ENCODE data around the gene CCDC142.

CCDC142 gene

DNA sequence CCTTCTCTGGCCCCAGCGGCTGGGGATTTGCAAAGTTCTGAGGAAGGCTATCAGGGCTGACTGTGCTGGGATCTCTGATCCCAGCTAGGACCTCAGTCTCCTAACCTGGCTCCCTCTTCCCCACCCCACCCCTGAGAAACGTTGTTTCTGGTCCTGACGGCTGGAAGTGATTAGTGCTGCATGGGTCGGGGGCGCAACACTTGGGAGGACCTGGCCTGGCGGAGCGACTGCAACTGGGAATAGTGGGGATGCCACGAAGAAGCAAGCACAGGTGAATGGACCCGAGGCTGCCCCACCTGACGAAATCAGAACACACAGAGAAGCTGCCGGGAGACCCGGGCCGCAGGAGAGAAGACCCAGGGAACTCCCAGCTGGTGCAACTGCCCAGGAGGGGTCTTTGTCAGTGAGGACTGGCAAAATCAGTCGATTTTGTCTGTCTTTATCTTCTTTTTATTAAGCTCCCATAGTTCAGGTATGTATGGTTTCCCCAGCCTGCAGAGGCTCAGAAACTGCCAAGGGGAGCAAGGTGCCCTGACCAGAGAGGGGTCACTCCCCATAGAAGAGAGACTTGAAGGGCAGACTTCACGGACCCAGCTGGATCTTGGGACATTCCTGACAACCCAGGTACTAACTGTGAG is 17.3 kb upstream of the CCDC142 start:
- no peak overlapping the region for H3K27ac ChIP-seq
- TF ChIP-seq ZFX (IDR thresholded peaks at IDR 0.05) = no peak
- TF ChIP-seq, protein P1, sequence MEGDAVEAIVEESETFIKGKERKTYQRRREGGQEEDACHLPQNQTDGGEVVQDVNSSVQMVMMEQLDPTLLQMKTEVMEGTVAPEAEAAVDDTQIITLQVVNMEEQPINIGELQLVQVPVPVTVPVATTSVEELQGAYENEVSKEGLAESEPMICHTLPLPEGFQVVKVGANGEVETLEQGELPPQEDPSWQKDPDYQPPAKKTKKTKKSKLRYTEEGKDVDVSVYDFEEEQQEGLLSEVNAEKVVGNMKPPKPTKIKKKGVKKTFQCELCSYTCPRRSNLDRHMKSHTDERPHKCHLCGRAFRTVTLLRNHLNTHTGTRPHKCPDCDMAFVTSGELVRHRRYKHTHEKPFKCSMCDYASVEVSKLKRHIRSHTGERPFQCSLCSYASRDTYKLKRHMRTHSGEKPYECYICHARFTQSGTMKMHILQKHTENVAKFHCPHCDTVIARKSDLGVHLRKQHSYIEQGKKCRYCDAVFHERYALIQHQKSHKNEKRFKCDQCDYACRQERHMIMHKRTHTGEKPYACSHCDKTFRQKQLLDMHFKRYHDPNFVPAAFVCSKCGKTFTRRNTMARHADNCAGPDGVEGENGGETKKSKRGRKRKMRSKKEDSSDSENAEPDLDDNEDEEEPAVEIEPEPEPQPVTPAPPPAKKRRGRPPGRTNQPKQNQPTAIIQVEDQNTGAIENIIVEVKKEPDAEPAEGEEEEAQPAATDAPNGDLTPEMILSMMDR (conservative IDR thresholded peaks at IDR 0.05) = no peak

DNA sequence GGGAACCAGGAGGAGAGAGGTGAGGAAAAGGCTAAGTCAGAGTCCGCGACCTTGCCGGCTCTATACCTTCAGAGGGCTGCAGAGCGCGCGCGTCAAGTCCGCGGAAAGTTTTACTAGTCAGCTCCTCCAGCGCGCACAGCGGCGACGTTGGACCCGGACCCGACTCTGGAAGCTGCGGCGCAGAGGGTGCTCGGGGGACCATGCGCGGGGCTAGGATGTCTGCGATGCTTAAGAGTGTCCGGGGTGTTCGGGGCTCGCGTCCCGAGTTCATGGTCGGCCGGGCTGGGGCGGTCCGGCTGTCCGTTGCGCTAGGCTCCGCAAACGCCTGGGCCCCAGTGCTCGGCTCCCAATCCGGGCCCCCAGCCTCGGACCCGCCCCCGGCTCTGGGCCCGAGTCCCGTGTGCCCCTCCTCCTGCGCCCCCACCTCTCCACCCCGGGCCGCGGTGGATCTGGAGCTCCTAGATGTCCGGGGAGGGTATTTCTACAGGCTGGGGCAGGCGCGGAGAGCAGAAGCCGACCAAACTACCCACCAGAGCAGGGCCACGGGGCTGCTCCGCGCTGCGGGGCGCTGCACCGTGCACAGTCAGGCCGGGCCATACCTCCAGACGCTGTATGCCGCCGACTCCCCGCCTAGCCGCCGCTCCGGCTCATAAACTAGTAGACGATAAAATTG is 16.6 kb upstream of the CCDC142 start, which contains the start of gene LBX2:
Gene LBX2, minus strand, starts transcription at position 337 of the 673 bp plus-strand sequence. Its CDS starts 66 bp downstream, at position 271.
- TF ChIP-seq, protein P1 (conservative IDR thresholded peaks at IDR 0.05) = no peak
- no peak for TF ChIP-seq ZFX (IDR thresholded peaks at IDR 0.05)

DNA sequence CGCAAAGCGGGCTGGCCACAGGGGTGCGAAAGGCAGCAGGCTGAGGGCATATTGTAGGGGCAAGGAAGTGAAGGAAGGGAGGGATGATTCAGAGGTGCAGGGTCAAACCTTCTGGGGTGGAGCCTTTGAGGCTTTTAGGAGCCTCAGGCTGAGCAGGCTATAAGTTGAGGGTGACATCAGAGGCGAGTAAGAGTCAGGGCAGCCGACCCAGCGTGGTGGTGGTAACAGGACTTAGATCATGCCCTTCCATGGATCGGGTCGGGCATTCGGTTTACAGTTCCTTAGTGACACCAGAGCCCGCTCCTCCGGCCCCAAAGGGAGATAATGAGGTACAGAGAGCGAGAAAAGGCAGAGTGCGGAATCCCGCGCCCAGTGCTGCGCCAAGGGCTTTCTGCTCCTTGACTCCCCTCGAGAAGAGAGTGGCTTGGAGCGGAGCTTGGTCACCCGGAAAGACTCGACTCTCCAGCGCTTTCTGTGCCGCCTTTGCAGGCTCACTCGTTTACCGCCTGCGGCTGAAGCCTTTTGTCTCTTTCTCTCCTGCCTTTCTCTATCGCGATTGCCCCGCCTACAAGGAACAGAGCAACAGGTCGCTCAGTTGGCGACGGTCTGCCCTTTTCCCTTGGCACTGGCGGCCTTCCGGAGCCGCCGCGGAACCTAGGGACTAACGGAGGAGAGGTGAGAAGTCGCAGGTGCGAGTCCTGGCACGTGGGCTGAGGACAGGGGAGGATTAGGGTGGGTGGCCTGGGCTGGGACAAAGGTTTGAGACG is 15.9 kb upstream of the CCDC142 start:
- no peak overlapping the region for H3K27ac ChIP-seq
- TF ChIP-seq ZFX (IDR thresholded peaks at IDR 0.05) = no peak
- TF ChIP-seq, protein P1 (conservative IDR thresholded peaks at IDR 0.05) = no peak

More for the DNA sequence above, 16.6 kb upstream of the CCDC142 start, which contains the start of gene LBX2:
- H3K27ac ChIP-seq = no peak within 1 kb of the TSS

DNA sequence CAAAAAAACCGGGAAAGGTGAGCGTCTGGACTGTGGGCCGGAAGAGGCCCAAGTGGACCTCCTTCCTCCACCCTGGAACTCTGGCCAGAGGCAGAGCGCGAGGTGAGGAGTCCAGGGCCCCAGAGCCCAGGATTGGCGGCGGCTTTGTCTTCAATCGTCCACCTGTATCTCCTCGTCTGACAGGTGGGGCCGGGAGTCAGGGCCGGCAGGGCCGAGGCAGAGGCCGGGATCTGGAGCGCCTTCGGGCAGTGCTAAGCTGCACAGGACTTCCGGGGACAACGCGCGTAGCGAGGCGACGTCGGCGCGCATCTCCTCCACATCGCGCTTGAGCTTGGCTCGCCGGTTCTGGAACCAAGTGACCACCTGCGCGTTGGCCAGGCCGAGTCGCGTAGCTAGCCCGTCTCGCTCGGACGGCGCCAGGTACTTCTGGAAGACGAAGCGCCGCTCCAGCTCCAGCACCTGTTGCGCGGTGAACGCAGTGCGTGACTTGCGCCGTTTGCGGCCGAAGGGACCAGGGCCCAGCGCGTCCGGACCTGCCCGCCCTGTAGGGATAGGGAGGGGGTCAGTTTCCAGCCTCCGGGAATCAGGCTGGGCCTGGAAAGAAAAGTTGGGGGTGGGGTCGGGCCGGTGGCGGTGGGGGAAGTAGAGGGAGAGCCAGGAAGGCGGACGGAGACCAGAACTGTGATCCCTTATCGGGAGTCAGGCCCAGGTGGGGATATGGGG is 15.1 kb upstream of the CCDC142 start:
- H3K27ac ChIP-seq = no peak overlapping the region
- TF ChIP-seq, protein P1 (conservative IDR thresholded peaks at IDR 0.05) = no peak
- no peak for TF ChIP-seq ZFX (IDR thresholded peaks at IDR 0.05)

DNA sequence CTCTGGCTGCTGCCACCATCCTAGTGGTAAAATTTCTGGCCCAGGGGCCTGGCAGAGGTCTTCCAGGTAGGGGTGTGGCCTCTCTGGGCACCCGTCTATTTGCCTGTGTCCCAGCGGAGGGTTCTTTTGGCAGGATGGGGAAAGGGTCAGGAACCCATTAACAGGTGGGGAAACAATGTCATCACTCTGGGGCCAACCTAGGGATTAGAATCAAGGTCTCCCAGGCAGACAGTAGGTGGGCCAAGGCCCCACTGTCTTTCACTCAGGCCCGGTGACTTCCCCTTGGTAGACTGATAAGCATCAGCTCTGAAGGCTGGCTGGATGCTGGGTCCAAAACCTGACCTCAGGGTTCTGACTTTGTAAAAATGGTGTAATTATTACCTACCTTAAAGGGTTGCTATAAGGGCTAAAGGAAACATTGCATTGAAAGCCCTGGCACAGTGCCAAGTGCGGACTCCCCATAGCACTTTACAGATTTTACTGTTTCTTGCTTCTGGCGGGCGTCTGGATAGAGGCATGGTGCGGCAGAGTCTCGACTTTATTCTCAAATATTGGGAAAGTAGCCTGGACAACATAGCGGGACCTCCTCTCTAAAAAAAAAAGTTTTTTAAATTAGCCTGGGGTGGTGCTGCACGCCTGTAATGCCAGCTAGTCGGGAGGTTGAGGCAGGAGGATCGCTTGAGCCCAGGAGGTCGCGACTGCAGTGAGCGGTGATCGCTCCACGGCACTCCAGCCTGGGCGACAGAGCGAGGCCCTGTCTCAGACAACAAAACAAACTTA is 14.4 kb upstream of the CCDC142 start:
- no peak overlapping the region for H3K27ac ChIP-seq
- TF ChIP-seq ZFX (IDR thresholded peaks at IDR 0.05) = no peak
- TF ChIP-seq, protein P1 (conservative IDR thresholded peaks at IDR 0.05) = no peak

DNA sequence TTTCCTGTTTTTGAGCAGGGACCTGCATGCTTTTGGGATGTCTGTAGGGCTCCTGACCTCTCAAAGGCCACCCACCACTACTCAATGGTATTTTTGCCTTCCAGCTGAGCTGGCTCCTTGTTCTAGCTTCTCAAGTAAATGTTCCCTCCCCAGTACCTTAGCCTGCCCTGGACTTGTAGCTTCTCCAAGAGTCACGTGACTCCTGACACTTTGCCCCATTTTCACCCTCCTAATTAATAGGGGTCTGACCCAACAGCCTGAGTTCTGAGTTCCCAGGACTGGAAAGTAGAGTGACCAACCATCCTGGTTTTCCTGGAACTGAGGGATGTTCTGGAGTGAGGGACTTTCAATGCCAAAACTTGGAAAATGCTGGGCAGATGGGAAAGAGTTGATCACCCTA is 12.6 kb upstream of the CCDC142 start:
- H3K27ac ChIP-seq = no peak overlapping the region
- no peak for TF ChIP-seq ZFX (IDR thresholded peaks at IDR 0.05)
- TF ChIP-seq, protein P1 (conservative IDR thresholded peaks at IDR 0.05) = no peak

All from C4-2B (cell line).